Panc1 (cell line): ENCODE results near the gene F2. TPM values are rescaled to one million over a fixed set of nuclear protein-coding genes. Genes with fewer than 3 reads are reported as not detected.
A peak's percentile ranks its signal among the peaks of the same experiment; 100 is the strongest.

ENCODE experiments used
- ATAC-seq: fragments of 200-7000 bp; cut with Tn5 transposase; 2 replicates; pipeline ENCODE4 v1.9.1; 2020; ENCODE audit warnings: mild to moderate bottlenecking, moderate library complexity
- BruUV-seq: library from RNA; stranded (reverse); fragments of 400-500 nt; replicated peaks from 2 replicates; lab custom pipeline; 2021; lab: Mats Ljungman, UMichigan
- CTCF ChIA-PET: fragments of 300-600 bp; sonication (Branson Sonifier 250); formaldehyde crosslinking; loops from one replicate; lab custom pipeline; 2022; ENCODE audit warnings: antibody characterized with exemption; lab: Charles Lee
- POLR2A ChIA-PET: fragments of 300-600 bp; sonication (Branson Sonifier 250); formaldehyde crosslinking; loops from one replicate; lab custom pipeline; 2022; ENCODE audit warnings: antibody characterized with exemption; lab: Charles Lee
- DNase-seq: peaks from one replicate; pipeline ENCODE4 v3.0.0-alpha.2; 2010; ENCODE audit warnings: low read depth, low spot score
- H3K27ac ChIP-seq: 2 replicates; pipeline ENCODE4 v1.5.1; 2011; ENCODE audit warnings: mild to moderate bottlenecking, low read length, inconsistent platforms
- H3K27me3 ChIP-seq: fragments of 200-500 bp; sonication (Bioruptor generic); 2 replicates; pipeline ENCODE4 v1.6.0; 2014; ENCODE audit warnings: low read length, inconsistent platforms; ENCODE audit not compliant: control insufficient read depth, insufficient read depth
- H3K36me3 ChIP-seq: fragments of 200-500 bp; sonication (Bioruptor generic); 2 replicates; pipeline ENCODE4 v1.5.1; 2014; ENCODE audit warnings: inconsistent platforms, mild to moderate bottlenecking, low read length, moderate library complexity; ENCODE audit not compliant: control insufficient read depth, insufficient read depth
- H3K4me1 ChIP-seq: 2 replicates; pipeline ENCODE4 v1.5.1; 2011; ENCODE audit warnings: inconsistent platforms, mild to moderate bottlenecking, low read length, moderate library complexity; ENCODE audit not compliant: control insufficient read depth, insufficient read depth
- H3K4me3 ChIP-seq, 2 experiments: 2 replicates each; pipeline ENCODE4 v1.5.1; 2011 to 2012; ENCODE audit warnings: low read depth in 2 of 2, low read length in 2 of 2, mild to moderate bottlenecking in 2 of 2, inconsistent platforms in 1 of 2, moderate library complexity in 1 of 2
- H3K9me3 ChIP-seq: fragments of 200-500 bp; sonication (Bioruptor generic); 2 replicates; pipeline ENCODE4 v1.5.1; 2014; ENCODE audit warnings: low read depth, mild to moderate bottlenecking, inconsistent platforms, low read length, moderate library complexity; ENCODE audit not compliant: control insufficient read depth, insufficient read depth
- POLR2AphosphoS5 ChIP-seq: IDR thresholded peaks from 2 replicates; pipeline ENCODE4 v1.6.1; 2012; ENCODE audit warnings: mild to moderate bottlenecking, low read depth, low read length, moderate library complexity
- SIN3A ChIP-seq: IDR thresholded peaks from 2 replicates; pipeline ENCODE4 v1.6.1; 2012; ENCODE audit warnings: low read depth, mild to moderate bottlenecking, low read length, moderate library complexity, borderline replicate concordance; ENCODE audit not compliant: insufficient read depth
- TCF7L2 ChIP-seq: IDR thresholded peaks from 2 replicates; pipeline ENCODE4 v1.6.1; 2011; ENCODE audit warnings: mild to moderate bottlenecking, low read depth, low read length, inconsistent platforms
- in situ Hi-C: cut with HindIII; loops from 2 replicates; pipeline ENCODE4 v1.10.0; 2016; ENCODE audit warnings: low sequenced_read_pairs, low pct_unique_long_range_greater_than_20kb
- intact Hi-C: fragments of 100-400 bp; cut with micrococcal nuclease; formaldehyde crosslinking; loops from one replicate; pipeline ENCODE4 v1.10.0; 2022; ENCODE audit not compliant: unreplicated experiment
- total RNA-seq: library from RNA; stranded (reverse); gene quantifications from one replicate; pipeline ENCODE4 v1.2.1, GENCODE V29; 2021; ENCODE audit not compliant: unreplicated experiment
- TF ChIP-seq, protein P1 (sequence below), 2 experiments: IDR thresholded peaks; 2 replicates each; pipeline ENCODE4 v1.6.1; 2011 to 2012; ENCODE audit warnings: low read depth in 2 of 2, control low read depth in 1 of 2, low read length in 1 of 2, mild to moderate bottlenecking in 1 of 2, moderate library complexity in 1 of 2; ENCODE audit not compliant: insufficient read depth in 1 of 2
- TF ChIP-seq, protein P2 (sequence below): fragments of 450-650 bp; IDR thresholded peaks from 2 replicates; pipeline ENCODE4 v1.5.1; 2017; ENCODE audit warnings: mild to moderate bottlenecking

The F2 gene
- total RNA-seq, 1 experiment from 2014 or later: 0.64 TPM

DNA sequence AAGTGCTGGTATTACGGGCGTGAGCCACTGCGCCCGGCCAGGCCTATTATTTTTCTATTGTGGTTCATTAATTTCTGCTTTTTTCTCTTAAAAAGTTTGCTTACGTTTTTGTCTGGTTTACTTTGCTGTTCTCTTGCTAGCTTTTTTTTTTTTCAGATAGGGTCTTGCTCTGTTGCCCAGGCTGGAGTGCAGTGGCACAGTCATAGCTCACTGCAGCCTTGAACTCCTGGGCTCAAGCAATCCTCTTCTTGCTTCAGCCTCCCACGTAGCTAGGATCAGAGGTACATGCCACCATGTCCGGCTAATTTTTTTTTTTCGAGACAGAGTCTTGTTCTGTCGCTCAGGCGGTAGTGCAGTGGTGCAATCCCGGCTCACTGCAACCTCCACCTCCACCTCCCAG is 18.7 kb downstream of the F2 start:
- TF ChIP-seq, protein P1, sequence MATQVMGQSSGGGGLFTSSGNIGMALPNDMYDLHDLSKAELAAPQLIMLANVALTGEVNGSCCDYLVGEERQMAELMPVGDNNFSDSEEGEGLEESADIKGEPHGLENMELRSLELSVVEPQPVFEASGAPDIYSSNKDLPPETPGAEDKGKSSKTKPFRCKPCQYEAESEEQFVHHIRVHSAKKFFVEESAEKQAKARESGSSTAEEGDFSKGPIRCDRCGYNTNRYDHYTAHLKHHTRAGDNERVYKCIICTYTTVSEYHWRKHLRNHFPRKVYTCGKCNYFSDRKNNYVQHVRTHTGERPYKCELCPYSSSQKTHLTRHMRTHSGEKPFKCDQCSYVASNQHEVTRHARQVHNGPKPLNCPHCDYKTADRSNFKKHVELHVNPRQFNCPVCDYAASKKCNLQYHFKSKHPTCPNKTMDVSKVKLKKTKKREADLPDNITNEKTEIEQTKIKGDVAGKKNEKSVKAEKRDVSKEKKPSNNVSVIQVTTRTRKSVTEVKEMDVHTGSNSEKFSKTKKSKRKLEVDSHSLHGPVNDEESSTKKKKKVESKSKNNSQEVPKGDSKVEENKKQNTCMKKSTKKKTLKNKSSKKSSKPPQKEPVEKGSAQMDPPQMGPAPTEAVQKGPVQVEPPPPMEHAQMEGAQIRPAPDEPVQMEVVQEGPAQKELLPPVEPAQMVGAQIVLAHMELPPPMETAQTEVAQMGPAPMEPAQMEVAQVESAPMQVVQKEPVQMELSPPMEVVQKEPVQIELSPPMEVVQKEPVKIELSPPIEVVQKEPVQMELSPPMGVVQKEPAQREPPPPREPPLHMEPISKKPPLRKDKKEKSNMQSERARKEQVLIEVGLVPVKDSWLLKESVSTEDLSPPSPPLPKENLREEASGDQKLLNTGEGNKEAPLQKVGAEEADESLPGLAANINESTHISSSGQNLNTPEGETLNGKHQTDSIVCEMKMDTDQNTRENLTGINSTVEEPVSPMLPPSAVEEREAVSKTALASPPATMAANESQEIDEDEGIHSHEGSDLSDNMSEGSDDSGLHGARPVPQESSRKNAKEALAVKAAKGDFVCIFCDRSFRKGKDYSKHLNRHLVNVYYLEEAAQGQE (IDR thresholded peaks at IDR 0.05; ENCODE audit: insufficient read depth in 1 of 2, low read depth in 2 of 2, low read length in 1 of 2): no peak
- TF ChIP-seq SIN3A (no peak), POLR2AphosphoS5 (no peak), TCF7L2 (no peak)
- TF ChIP-seq, protein P2, sequence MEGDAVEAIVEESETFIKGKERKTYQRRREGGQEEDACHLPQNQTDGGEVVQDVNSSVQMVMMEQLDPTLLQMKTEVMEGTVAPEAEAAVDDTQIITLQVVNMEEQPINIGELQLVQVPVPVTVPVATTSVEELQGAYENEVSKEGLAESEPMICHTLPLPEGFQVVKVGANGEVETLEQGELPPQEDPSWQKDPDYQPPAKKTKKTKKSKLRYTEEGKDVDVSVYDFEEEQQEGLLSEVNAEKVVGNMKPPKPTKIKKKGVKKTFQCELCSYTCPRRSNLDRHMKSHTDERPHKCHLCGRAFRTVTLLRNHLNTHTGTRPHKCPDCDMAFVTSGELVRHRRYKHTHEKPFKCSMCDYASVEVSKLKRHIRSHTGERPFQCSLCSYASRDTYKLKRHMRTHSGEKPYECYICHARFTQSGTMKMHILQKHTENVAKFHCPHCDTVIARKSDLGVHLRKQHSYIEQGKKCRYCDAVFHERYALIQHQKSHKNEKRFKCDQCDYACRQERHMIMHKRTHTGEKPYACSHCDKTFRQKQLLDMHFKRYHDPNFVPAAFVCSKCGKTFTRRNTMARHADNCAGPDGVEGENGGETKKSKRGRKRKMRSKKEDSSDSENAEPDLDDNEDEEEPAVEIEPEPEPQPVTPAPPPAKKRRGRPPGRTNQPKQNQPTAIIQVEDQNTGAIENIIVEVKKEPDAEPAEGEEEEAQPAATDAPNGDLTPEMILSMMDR: no peak
- ATAC-seq (no peak), DNase-seq (no peak)
- Histone ChIP-seq H3K9me3 (no peaks in the 10 kb centered on the region), H3K4me3 (no peak overlapping the region), H3K27ac (no peak overlapping the region), H3K36me3 (peaks cover 3% of the 10 kb centered on the region), H3K4me1 (no peaks in the 10 kb centered on the region), H3K27me3 (no peaks in the 10 kb centered on the region)
- BruUV-seq: no TSS peak
- in situ Hi-C loops (no loop called here), intact Hi-C loops (no loop called here)
- CTCF ChIA-PET: interaction anchor here (0.7 kb wide), 1 partner anchor 10 kb away, joined by 4 read pairs; no protein-coding TSS in a partner anchor
- POLR2A ChIA-PET: interaction anchor here (0.7 kb wide), 1 partner anchor 37 kb away, joined by 3 read pairs; the partner anchor contains the start of gene ZNF408

DNA sequence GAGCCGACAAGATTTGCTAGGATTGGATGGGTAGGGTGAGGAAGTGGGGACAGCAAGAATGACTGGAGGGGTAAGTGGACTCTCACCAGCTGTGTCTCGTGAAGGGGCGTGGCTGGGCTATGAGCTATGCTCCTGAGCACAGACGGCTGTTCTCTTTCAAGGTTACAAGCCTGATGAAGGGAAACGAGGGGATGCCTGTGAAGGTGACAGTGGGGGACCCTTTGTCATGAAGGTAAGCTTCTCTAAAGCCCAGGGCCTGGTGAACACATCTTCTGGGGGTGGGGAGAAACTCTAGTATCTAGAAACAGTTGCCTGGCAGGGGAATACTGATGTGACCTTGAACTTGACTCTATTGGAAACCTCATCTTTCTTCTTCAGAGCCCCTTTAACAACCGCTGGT is 19.9 kb downstream of the F2 start:
- DNase-seq (no peak), ATAC-seq (peak; percentile 31; the same call in 1 of the 2 replicates)
- no peak overlapping the region for H3K27ac ChIP-seq
- H3K36me3 ChIP-seq: peaks cover 12% of the 10 kb centered on the region
- H3K4me1 ChIP-seq: no peaks in the 10 kb centered on the region
- POLR2A ChIA-PET: interaction anchor here (0.6 kb wide), 1 partner anchor 55 kb away, joined by 3 read pairs; no protein-coding TSS in a partner anchor
- no peak for TF ChIP-seq TCF7L2
- TF ChIP-seq, protein P2: no peak
- TF ChIP-seq SIN3A: no peak
- TF ChIP-seq, protein P1 (IDR thresholded peaks at IDR 0.05; ENCODE audit: insufficient read depth in 1 of 2, low read depth in 2 of 2, low read length in 1 of 2): no peak
- TF ChIP-seq POLR2AphosphoS5: no peak
- no TSS peak for BruUV-seq
- CTCF ChIA-PET: interaction anchor here (0.6 kb wide), 1 partner anchor 783 kb away, joined by 3 read pairs; no protein-coding TSS in a partner anchor
- in situ Hi-C loops (no loop called here), intact Hi-C loops (no loop called here)
- H3K4me3 ChIP-seq: no peak overlapping the region
- no peaks in the 10 kb centered on the region for H3K9me3 ChIP-seq
- H3K27me3 ChIP-seq: no peaks in the 10 kb centered on the region
